Osteocyte (in vitro differentiated cells): Measurements from ENCODE around the gene PCAT7. TPM values are rescaled to one million over a fixed set of nuclear protein-coding genes. Genes with fewer than 3 reads are reported as not detected.

ENCODE experiments used
- DNase-seq: peaks from one replicate; pipeline ENCODE4 v3.0.0; 2021; ENCODE audit warnings: mixed read lengths; ENCODE audit not compliant: unreplicated experiment; ENCODE audit errors: extremely low spot score
- H3K27ac Mint-ChIP-seq: one replicate; pipeline ENCODE4 v1.8.0; 2021; ENCODE audit warnings: mild to moderate bottlenecking, mixed read lengths; ENCODE audit not compliant: unreplicated experiment
- H3K27me3 Mint-ChIP-seq: one replicate; pipeline ENCODE4 v1.8.0; 2021; ENCODE audit warnings: mixed read lengths; ENCODE audit not compliant: unreplicated experiment
- H3K36me3 Mint-ChIP-seq: one replicate; pipeline ENCODE4 v1.8.0; 2021; ENCODE audit warnings: mixed read lengths; ENCODE audit not compliant: unreplicated experiment
- H3K4me1 Mint-ChIP-seq: one replicate; pipeline ENCODE4 v1.8.0; 2021; ENCODE audit warnings: mixed read lengths; ENCODE audit not compliant: unreplicated experiment
- H3K4me3 Mint-ChIP-seq: one replicate; pipeline ENCODE4 v1.8.0; 2021; ENCODE audit warnings: mild to moderate bottlenecking, moderate library complexity, mixed read lengths; ENCODE audit not compliant: unreplicated experiment
- H3K9me3 Mint-ChIP-seq: one replicate; pipeline ENCODE4 v1.8.0; 2021; ENCODE audit warnings: mixed read lengths; ENCODE audit not compliant: unreplicated experiment
- total RNA-seq: library from RNA; stranded (reverse); gene quantifications from 2 replicates; pipeline ENCODE4 v1.2.1, GENCODE V29; 2021
- TF ChIP-seq, protein P1 (sequence below): fragments of 200-600 bp; sonication (generic); IDR thresholded peaks from 2 replicates; pipeline ENCODE4 v1.5.0; 2021; ENCODE audit warnings: antibody characterized with exemption, mild to moderate bottlenecking, moderate library complexity

Gene PCAT7
- total RNA-seq, 1 donor from 2014 or later: 14.6 TPM

DNA sequence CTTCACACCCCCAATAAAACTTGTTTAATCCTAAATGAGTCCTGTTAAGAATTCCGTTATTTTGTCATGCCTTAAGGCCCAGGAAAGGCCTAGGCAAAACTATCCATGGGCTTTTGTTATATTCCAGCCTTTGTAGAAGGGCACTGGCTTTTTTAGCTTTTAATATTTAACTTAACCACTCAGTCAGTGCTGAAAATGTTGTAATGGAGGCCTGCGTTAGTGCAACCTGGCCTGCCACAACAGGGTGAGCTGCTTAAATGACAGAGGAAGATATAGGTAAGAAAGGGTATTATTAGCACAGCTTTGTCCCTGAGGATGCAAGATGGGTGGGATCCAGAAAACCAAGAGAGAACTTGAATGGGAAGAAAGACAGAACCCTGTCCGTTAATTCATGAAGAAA, 40.2 kb upstream of the PCAT7 start:
- Mint-ChIP-seq H3K27ac (no peak overlapping the region), H3K36me3 (no peaks in the 10 kb centered on the region), H3K27me3 (no peaks in the 10 kb centered on the region), H3K9me3 (peaks cover 5% of the 10 kb centered on the region), H3K4me1 (peaks cover 25% of the 10 kb centered on the region), H3K4me3 (no peak overlapping the region)
- TF ChIP-seq, protein P1, sequence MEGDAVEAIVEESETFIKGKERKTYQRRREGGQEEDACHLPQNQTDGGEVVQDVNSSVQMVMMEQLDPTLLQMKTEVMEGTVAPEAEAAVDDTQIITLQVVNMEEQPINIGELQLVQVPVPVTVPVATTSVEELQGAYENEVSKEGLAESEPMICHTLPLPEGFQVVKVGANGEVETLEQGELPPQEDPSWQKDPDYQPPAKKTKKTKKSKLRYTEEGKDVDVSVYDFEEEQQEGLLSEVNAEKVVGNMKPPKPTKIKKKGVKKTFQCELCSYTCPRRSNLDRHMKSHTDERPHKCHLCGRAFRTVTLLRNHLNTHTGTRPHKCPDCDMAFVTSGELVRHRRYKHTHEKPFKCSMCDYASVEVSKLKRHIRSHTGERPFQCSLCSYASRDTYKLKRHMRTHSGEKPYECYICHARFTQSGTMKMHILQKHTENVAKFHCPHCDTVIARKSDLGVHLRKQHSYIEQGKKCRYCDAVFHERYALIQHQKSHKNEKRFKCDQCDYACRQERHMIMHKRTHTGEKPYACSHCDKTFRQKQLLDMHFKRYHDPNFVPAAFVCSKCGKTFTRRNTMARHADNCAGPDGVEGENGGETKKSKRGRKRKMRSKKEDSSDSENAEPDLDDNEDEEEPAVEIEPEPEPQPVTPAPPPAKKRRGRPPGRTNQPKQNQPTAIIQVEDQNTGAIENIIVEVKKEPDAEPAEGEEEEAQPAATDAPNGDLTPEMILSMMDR: no peak
- DNase-seq: no peak

DNA sequence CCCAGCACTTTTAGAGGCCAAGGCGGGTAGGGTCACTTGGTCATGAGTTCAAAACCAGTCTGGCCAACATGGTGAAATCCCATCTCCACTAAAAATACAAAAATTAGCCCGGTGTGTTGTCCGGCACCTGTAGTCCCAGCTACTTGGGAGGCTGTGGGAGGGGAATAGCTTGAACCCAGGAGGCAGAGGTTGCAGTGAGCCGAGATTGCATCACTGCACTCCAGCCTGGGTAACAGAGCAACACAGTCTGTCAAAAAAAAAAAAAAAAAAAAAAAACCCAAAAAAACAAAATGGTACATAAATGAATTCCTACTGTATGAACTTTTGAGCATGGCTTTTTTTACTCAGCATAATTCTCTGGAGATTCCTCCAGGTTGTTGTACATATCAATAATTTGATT, 37.6 kb upstream of the PCAT7 start:
- H3K9me3 Mint-ChIP-seq: peaks cover under 1% of the 10 kb centered on the region
- no peak overlapping the region for H3K27ac Mint-ChIP-seq
- no peaks in the 10 kb centered on the region for H3K27me3 Mint-ChIP-seq
- no peaks in the 10 kb centered on the region for H3K36me3 Mint-ChIP-seq
- peaks cover 11% of the 10 kb centered on the region for H3K4me1 Mint-ChIP-seq
- no peak overlapping the region for H3K4me3 Mint-ChIP-seq
- DNase-seq: no peak
- TF ChIP-seq, protein P1: no peak

GRCh38 chr9:94525396-94526035, 29.4 kb upstream of the PCAT7 start:
- Mint-ChIP-seq H3K4me1 (no peaks in the 10 kb centered on the region), H3K36me3 (no peaks in the 10 kb centered on the region), H3K9me3 (no peaks in the 10 kb centered on the region), H3K4me3 (no peak overlapping the region), H3K27me3 (no peaks in the 10 kb centered on the region), H3K27ac (no peak overlapping the region)
- TF ChIP-seq, protein P1: no peak
- no peak for DNase-seq

GRCh38 chr9:94526271-94526670, 28.6 kb upstream of the PCAT7 start:
- no peak for DNase-seq
- Mint-ChIP-seq H3K27me3 (no peaks in the 10 kb centered on the region), H3K4me3 (no peak overlapping the region), H3K4me1 (no peaks in the 10 kb centered on the region), H3K9me3 (no peaks in the 10 kb centered on the region), H3K36me3 (no peaks in the 10 kb centered on the region), H3K27ac (no peak overlapping the region)
- TF ChIP-seq, protein P1: no peak

GRCh38 chr9:94526951-94527350, 27.9 kb upstream of the PCAT7 start:
- DNase-seq: no peak
- H3K4me3 Mint-ChIP-seq: no peak overlapping the region
- H3K9me3 Mint-ChIP-seq: no peaks in the 10 kb centered on the region
- H3K36me3 Mint-ChIP-seq: no peaks in the 10 kb centered on the region
- H3K27ac Mint-ChIP-seq: no peak overlapping the region
- H3K4me1 Mint-ChIP-seq: no peaks in the 10 kb centered on the region
- no peaks in the 10 kb centered on the region for H3K27me3 Mint-ChIP-seq
- TF ChIP-seq, protein P1: no peak
